Fibroblast of lung (primary cell): ENCODE results near the gene APH1A. TPM values are rescaled to one million over a fixed set of nuclear protein-coding genes. Genes with fewer than 3 reads are reported as not detected.
A peak's percentile ranks its signal among the peaks of the same experiment; 100 is the strongest.
"Not testable (repeated sequence)": the region's sequence is repeated elsewhere in the genome, so short reads cannot be mapped to it uniquely, and the experiment has no call there.

Source experiments
- DNase-seq, 2 donors: peaks; one replicate each; pipeline versions ENCODE4 v3.0.0 to v3.0.0-alpha.2; 2010; ENCODE audit warnings: low read depth in 2 of 2
- H2AFZ ChIP-seq: 2 replicates; pipeline ENCODE4 v1.5.1; 2012; ENCODE audit warnings: low read length, control low read depth, inconsistent platforms
- H3K27ac ChIP-seq: 2 replicates; pipeline ENCODE4 v1.5.1; 2011; ENCODE audit warnings: low read length, control low read depth; ENCODE audit not compliant: insufficient read depth
- H3K27me3 ChIP-seq: 2 replicates; pipeline ENCODE4 v1.5.1; 2011; ENCODE audit warnings: mild to moderate bottlenecking, low read length; ENCODE audit not compliant: control insufficient read depth, insufficient read depth
- H3K36me3 ChIP-seq: 2 replicates; pipeline ENCODE4 v1.5.1; 2011; ENCODE audit warnings: low read length; ENCODE audit not compliant: control insufficient read depth, insufficient read depth
- H3K4me1 ChIP-seq: 2 replicates; pipeline ENCODE4 v1.5.1; 2011; ENCODE audit warnings: low read length; ENCODE audit not compliant: control insufficient read depth, insufficient read depth; ENCODE audit errors: extremely low read depth
- H3K4me2 ChIP-seq: 2 replicates; pipeline ENCODE4 v1.5.1; 2011; ENCODE audit warnings: low read length, control low read depth; ENCODE audit not compliant: insufficient read depth; ENCODE audit errors: extremely low read depth
- H3K4me3 ChIP-seq, 4 experiments: fragments of 200-600 bp in 1 of 4; sonication (generic) in 1 of 4; replicated peaks in 1 of 4; 2 replicates each; pipeline ENCODE4 v1.5.1; 2011 to 2016; ENCODE audit warnings: low read length in 4 of 4, low read depth in 3 of 4, mild to moderate bottlenecking in 3 of 4, control low read depth in 2 of 4, inconsistent platforms in 1 of 4, mixed read lengths in 1 of 4; ENCODE audit not compliant: insufficient read depth in 1 of 4; ENCODE audit errors: control extremely low read depth in 1 of 4
- H3K79me2 ChIP-seq: 2 replicates; pipeline ENCODE4 v1.5.1; 2012; ENCODE audit warnings: mild to moderate bottlenecking, low read length, inconsistent platforms; ENCODE audit not compliant: control insufficient read depth, insufficient read depth
- H3K9ac ChIP-seq: 2 replicates; pipeline ENCODE4 v1.5.1; 2011; ENCODE audit warnings: mild to moderate bottlenecking, low read length, control low read depth; ENCODE audit not compliant: insufficient read depth
- H3K9me3 ChIP-seq: 2 replicates; pipeline ENCODE4 v1.5.1; 2012; ENCODE audit warnings: low read depth, low read length; ENCODE audit not compliant: control insufficient read depth, insufficient read depth
- H4K20me1 ChIP-seq: 2 replicates; pipeline ENCODE4 v1.5.1; 2011; ENCODE audit warnings: low read length; ENCODE audit not compliant: control insufficient read depth, insufficient read depth; ENCODE audit errors: extremely low read depth
- CTCF ChIP-seq, 2 donors: IDR thresholded peaks in 1 of 2; conservative IDR thresholded peaks in 1 of 2; 1 replicate in 1 of 2; 2 replicates in 1 of 2; pipeline ENCODE4 v1.5.1; 2011 to 2012; ENCODE audit warnings: low read length in 2 of 2, control low read depth in 1 of 2, inconsistent platforms in 1 of 2, low read depth in 1 of 2, mild to moderate bottlenecking in 1 of 2
- EZH2 ChIP-seq: IDR thresholded peaks from 2 replicates; pipeline ENCODE4 v1.5.1; 2012; ENCODE audit warnings: low read length, control low read depth, mild to moderate bottlenecking; ENCODE audit errors: missing control alignments
- polyA plus RNA-seq, 2 donors: library from polyadenylated mRNA; depleted of rRNA in 1 of 2; stranded (reverse) in 1 of 2; unstranded in 1 of 2; fragments of >200 nt; gene quantifications; 2 replicates each; pipeline ENCODE4 v1.2.1, GENCODE V29; 2011 to 2012; ENCODE audit warnings: missing spikeins in 1 of 2
- total RNA-seq: library from RNA; depleted of rRNA; stranded (reverse); fragments of >200 nt; gene quantifications from 2 replicates; pipeline ENCODE4 v1.2.1, GENCODE V29; 2014

APH1A gene
- total and polyA plus RNA-seq, 2 donors (not counting 1 experiment from before 2014, with no cell fraction given) = 81.4 to 125 TPM

GRCh38 chr1:150237746-150238145, 31.1 kb downstream of the APH1A start:
- no peaks in the 10 kb centered on the region for H3K9me3 ChIP-seq
- no peak for DNase-seq
- H3K9ac ChIP-seq = no peak overlapping the region
- H3K4me1 ChIP-seq = peaks cover 2% of the 10 kb centered on the region
- no peaks in the 10 kb centered on the region for H3K27me3 ChIP-seq
- no peak overlapping the region for H3K4me2 ChIP-seq
- no peak overlapping the region for H3K27ac ChIP-seq
- H4K20me1 ChIP-seq = no peaks in the 10 kb centered on the region
- no peaks in the 10 kb centered on the region for H3K36me3 ChIP-seq
- H2AFZ ChIP-seq = no peak overlapping the region
- TF ChIP-seq CTCF (conservative IDR thresholded peaks at IDR 0.05 in 1 of 2, IDR thresholded peaks at IDR 0.05 in 1 of 2; ENCODE audit: low read depth in 1 of 2, low read length in 2 of 2) = no peak
- TF ChIP-seq EZH2 = no peak
- peaks cover 29% of the 10 kb centered on the region for H3K79me2 ChIP-seq
- no peak overlapping the region for H3K4me3 ChIP-seq

GRCh38 chr1:150237176-150237575, 31.6 kb downstream of the APH1A start:
- H3K4me3 ChIP-seq, H3K9me3 ChIP-seq, H3K27ac ChIP-seq, H2AFZ ChIP-seq, H4K20me1 ChIP-seq, H3K27me3 ChIP-seq, H3K36me3 ChIP-seq, DNase-seq, H3K4me2 ChIP-seq, H3K9ac ChIP-seq, H3K4me1 ChIP-seq: not testable (repeated sequence)
- peaks cover 34% of the 10 kb centered on the region for H3K79me2 ChIP-seq

DNA sequence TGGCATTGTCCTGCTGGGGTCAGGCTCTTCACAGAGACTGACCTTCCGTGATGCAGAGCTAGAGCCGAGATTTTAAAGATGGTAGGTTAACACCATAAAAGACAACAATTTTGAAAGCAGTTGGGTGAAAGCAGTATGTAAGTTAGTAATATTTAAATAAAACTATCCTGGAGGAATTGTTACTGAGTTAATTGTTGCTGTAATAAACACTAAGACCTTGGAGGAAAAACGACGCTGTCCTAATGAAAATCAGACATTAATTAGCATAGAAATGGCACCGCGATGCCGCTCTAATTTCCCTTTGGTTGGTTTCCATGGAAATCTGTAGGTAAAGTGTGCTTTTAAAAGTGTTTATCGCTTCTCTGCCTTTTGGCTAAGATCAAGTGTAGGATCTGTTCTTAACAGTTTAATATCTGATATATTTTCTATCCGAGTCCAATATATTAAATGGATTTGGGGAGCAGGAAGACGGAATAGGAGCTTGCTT, 32.2 kb downstream of the APH1A start:
- peak overlapping the region; percentile 94 for H3K27ac ChIP-seq

DNA sequence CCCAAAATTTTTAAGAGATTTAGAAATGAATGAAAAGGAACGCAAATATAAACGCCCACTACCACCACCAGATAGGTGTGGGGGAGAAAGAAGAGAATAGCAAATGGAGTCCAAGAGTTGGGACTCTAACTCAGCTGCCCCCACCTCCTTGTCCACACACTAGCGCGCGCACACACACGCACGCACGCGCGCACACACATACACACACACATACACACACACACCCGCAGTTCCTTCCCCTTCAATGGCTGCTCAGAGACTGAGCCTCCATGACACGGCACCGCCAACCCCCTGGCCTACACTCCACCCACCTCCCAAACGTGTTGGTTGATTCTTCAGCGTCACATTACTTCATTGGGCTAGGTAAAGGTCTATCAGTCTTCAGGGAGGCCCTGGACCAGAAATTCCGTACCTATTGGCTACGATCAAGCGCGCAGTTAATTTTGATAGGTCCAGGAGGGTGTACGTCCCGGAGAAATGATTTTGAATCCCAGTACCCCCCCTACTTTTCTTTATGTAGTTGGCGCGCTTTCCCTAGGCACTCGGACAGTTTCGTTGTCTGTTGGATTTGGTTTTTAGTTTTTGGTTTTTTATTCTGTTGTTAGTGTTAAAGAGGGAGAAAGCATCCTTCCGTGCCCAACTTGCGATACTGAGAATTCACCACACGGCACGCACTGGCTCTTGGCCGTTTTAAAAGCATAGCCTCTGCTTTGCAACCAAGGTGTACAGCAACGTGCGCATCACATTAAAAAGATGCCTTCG, 32.8 kb downstream of the APH1A start, which contains the start of gene ANP32E:
ANP32E (minus strand) TSS at position 261 of the 762 bp plus-strand sequence. CDS start 326 bp downstream, outside the sequence.
- H3K27ac ChIP-seq = peak within 1 kb of the TSS; percentile 94
- no peaks in the 10 kb centered on the region for H3K27me3 ChIP-seq
- H4K20me1 ChIP-seq = no peaks in the 10 kb centered on the region
- H3K4me1 ChIP-seq = peaks cover 2% of the 10 kb centered on the region
- peaks cover 43% of the 10 kb centered on the region for H3K79me2 ChIP-seq
- H3K4me2 ChIP-seq = peak within 1 kb of the TSS; percentile 91
- H2AFZ ChIP-seq = peak within 1 kb of the TSS; percentile 94
- no peak for TF ChIP-seq EZH2
- peak; percentile 9 to 32 for TF ChIP-seq CTCF (conservative IDR thresholded peaks at IDR 0.05 in 1 of 2, IDR thresholded peaks at IDR 0.05 in 1 of 2; ENCODE audit: low read depth in 1 of 2, low read length in 2 of 2)
- no peaks in the 10 kb centered on the region for H3K36me3 ChIP-seq
- H3K9ac ChIP-seq = peak within 1 kb of the TSS; percentile 87
- H3K4me3 ChIP-seq = peak within 1 kb of the TSS; percentile 67 to 99 (median 90)
- peak; percentile 100 for DNase-seq
- H3K9me3 ChIP-seq = no peaks in the 10 kb centered on the region

More for the DNA sequence above, 32.2 kb downstream of the APH1A start:
- DNase-seq = no peak
- Histone ChIP-seq H3K36me3 (no peaks in the 10 kb centered on the region), H3K79me2 (peaks cover 37% of the 10 kb centered on the region), H4K20me1 (no peaks in the 10 kb centered on the region), H3K4me2 (peak overlapping the region; percentile 91), H3K4me1 (peaks cover 2% of the 10 kb centered on the region), H3K9me3 (no peaks in the 10 kb centered on the region), H3K4me3 (peak overlapping the region; percentile 57 to 88 (median 70)), H3K9ac (peak overlapping the region; percentile 20), H3K27me3 (no peaks in the 10 kb centered on the region), H2AFZ (peak overlapping the region; percentile 94)
- no peak for TF ChIP-seq EZH2
